GM12864 (cell line): ENCODE measurements around the gene SEPTIN10.
"Not testable (repeated sequence)": the region's sequence is repeated elsewhere in the genome, so short reads cannot be mapped to it uniquely, and the experiment has no call there.

Experiments
- DNase-seq: peaks from one replicate; pipeline ENCODE4 v3.0.0-alpha.2; 2011; ENCODE audit warnings: low read depth
- H3K4me3 ChIP-seq: 2 replicates; pipeline ENCODE4 v1.5.1; 2011; ENCODE audit warnings: mild to moderate bottlenecking, low read depth, low read length, control low read depth
- CTCF ChIP-seq: IDR thresholded peaks from 2 replicates; pipeline ENCODE4 v1.5.1; 2011; ENCODE audit warnings: low read depth, mild to moderate bottlenecking, moderate library complexity, low read length, control low read depth, inconsistent platforms; ENCODE audit errors: missing control alignments

Gene SEPTIN10

GRCh38 chr2:109594246-109594885, 19.4 kb downstream of the SEPTIN10 start:
- DNase-seq, result no peak
- no peak for TF ChIP-seq CTCF
- no peak overlapping the region for H3K4me3 ChIP-seq

- no peak for TF ChIP-seq CTCF
- DNase-seq, result no peak
- no peak overlapping the region for H3K4me3 ChIP-seq
These were observed 20.9 kb downstream of the SEPTIN10 start for GRCh38 chr2:109592905-109593304.

- no peak for DNase-seq
- no peak overlapping the region for H3K4me3 ChIP-seq
- TF ChIP-seq CTCF, result no peak
These were observed 22.6 kb downstream of the SEPTIN10 start for GRCh38 chr2:109591206-109591605.

- TF ChIP-seq CTCF, result no peak
- H3K4me3 ChIP-seq, result no peak overlapping the region
- DNase-seq, result no peak
These were observed 27.1 kb downstream of the SEPTIN10 start for GRCh38 chr2:109586687-109587086.

- peak; percentile 19 for DNase-seq
- no peak for TF ChIP-seq CTCF
- no peak overlapping the region for H3K4me3 ChIP-seq
These were observed 30.6 kb downstream of the SEPTIN10 start for GRCh38 chr2:109582928-109583895.

GRCh38 chr2:109577630-109578029, 36.1 kb downstream of the SEPTIN10 start:
- not testable (repeated sequence) for H3K4me3 ChIP-seq

GRCh38 chr2:109575373-109575772, 38.4 kb downstream of the SEPTIN10 start:
- no peak for DNase-seq
- no peak overlapping the region for H3K4me3 ChIP-seq
- TF ChIP-seq CTCF, result no peak

More at GRCh38 chr2:109577630-109578029, 36.1 kb downstream of the SEPTIN10 start:
- not testable (repeated sequence) for DNase-seq
